ENCODE data around the gene PANX1. TPM values are rescaled to one million over a fixed set of nuclear protein-coding genes. Genes with fewer than 3 reads are reported as not detected.

PANX1 gene
- total and polyA plus RNA-seq, 10 of the 15 experiments (the other 5 are each of a cell fraction or from before 2014, with no cell fraction given): 3.3 to 18.7 (median 14.4) TPM

- TF ChIP-seq PAX8 (IDR thresholded peaks at IDR 0.05) (no peak), POLR2AphosphoS5 (IDR thresholded peaks at IDR 0.05; ENCODE audit: low read length) (no peak), ZNF687 (IDR thresholded peaks at IDR 0.05) (no peak), USF1 (IDR thresholded peaks at IDR 0.05; ENCODE audit: borderline replicate concordance, extremely low read length, insufficient read depth, low read depth, low read length) (peak; percentile 52), CBX5 (IDR thresholded peaks at IDR 0.05; ENCODE audit: low read depth) (no peak), PKNOX1 (IDR thresholded peaks at IDR 0.05) (no peak), MXI1 (IDR thresholded peaks at IDR 0.05; ENCODE audit: low read depth, low read length) (no peak), BCL11A (IDR thresholded peaks at IDR 0.05; ENCODE audit: low read depth, low read length) (no peak), ZBED1 (IDR thresholded peaks at IDR 0.05; ENCODE audit: borderline replicate concordance) (no peak), CBFB (IDR thresholded peaks at IDR 0.05; ENCODE audit: low read depth) (0 out of 2 replicates have a peak, but pooled peaks have one; percentile 5)
Measured at GRCh38 chr11:94129512-94130297, 1.1 kb downstream of the PANX1 start (continued).
